GM12878 (cell line): Measurements from ENCODE around the gene ACTRT3. TPM values are rescaled to one million over a fixed set of nuclear protein-coding genes. Genes with fewer than 3 reads are reported as not detected.

ENCODE experiments used
- ATAC-seq: fragments of 200-7000 bp; cut with Tn5 transposase; 3 replicates; pipeline ENCODE4 v1.9.1; 2020; ENCODE audit warnings: mild to moderate bottlenecking, moderate library complexity
- BruUV-seq: library from RNA; stranded (reverse); fragments of 400-500 nt; replicated peaks from 2 replicates; lab custom pipeline; 2021; lab: Mats Ljungman, UMichigan
- CTCF ChIA-PET: fragments of 300-600 bp; sonication (Branson Sonifier 250); formaldehyde crosslinking; extraction: SDS; loops from one replicate; lab custom pipeline; 2021; ENCODE audit warnings: inconsistent platforms; lab: Yijun Ruan, JAX
- POLR2A ChIA-PET: fragments of 350-600 bp; formaldehyde crosslinking; extraction: SDS; loops from one replicate; lab custom pipeline; 2021; ENCODE audit warnings: inconsistent platforms; lab: Charles Lee
- RAD21 ChIA-PET: fragments of 300-600 bp; sonication (Branson Sonifier 250); formaldehyde crosslinking; loops from one replicate; lab custom pipeline; 2023; ENCODE audit warnings: antibody characterized with exemption; ENCODE audit not compliant: unreplicated experiment; lab: Charles Lee
- SMC1A ChIA-PET: fragments of 300-600 bp; sonication (Branson Sonifier 250); formaldehyde crosslinking; loops from one replicate; lab custom pipeline; 2023; ENCODE audit not compliant: unreplicated experiment, uncharacterized antibody; lab: Charles Lee
- DNase-seq: peaks from one replicate; pipeline ENCODE4 v3.0.0-alpha.2; 2011; ENCODE audit warnings: low read depth, low spot score
- FAIRE-seq: peaks from 3 replicates; lab custom pipeline; 2011; peaks lifted over from hg19 to GRCh38; lab: Jason Lieb, UNC
- H2AFZ ChIP-seq: 2 replicates; pipeline ENCODE4 v1.6.0; 2011; ENCODE audit warnings: low read depth, low read length, control low read depth; ENCODE audit not compliant: control insufficient read depth
- H3K27ac ChIP-seq: 2 replicates; pipeline ENCODE4 v1.5.1; 2011; ENCODE audit warnings: control low read depth; ENCODE audit not compliant: control insufficient read depth, insufficient read depth
- H3K27me3 ChIP-seq, 2 experiments: replicated peaks in 1 of 2; 2 replicates each; pipeline versions ENCODE4 v1.6.0 to v1.6.1; 2011; ENCODE audit warnings: low read length in 1 of 2; ENCODE audit not compliant: control insufficient read depth in 2 of 2, insufficient read depth in 2 of 2
- H3K36me3 ChIP-seq, 2 experiments: 2 replicates each; pipeline ENCODE4 v1.5.1; 2011; ENCODE audit warnings: low read length in 1 of 2; ENCODE audit not compliant: control insufficient read depth in 2 of 2, insufficient read depth in 2 of 2
- H3K4me1 ChIP-seq: 2 replicates; pipeline ENCODE4 v1.6.1; 2011; ENCODE audit warnings: mild to moderate bottlenecking, low read length, moderate library complexity, mixed read lengths; ENCODE audit not compliant: control insufficient read depth, insufficient read depth
- H3K4me2 ChIP-seq: 2 replicates; pipeline ENCODE4 v1.6.0; 2011; ENCODE audit warnings: control low read depth; ENCODE audit not compliant: control insufficient read depth, insufficient read depth
- H3K4me3 ChIP-seq: fragments of 200-600 bp; sonication (generic); 2 replicates; pipeline ENCODE4 v1.5.1; 2016
- H3K79me2 ChIP-seq: 2 replicates; pipeline ENCODE4 v1.6.0; 2011; ENCODE audit warnings: low read length; ENCODE audit not compliant: control insufficient read depth, insufficient read depth
- H3K9ac ChIP-seq: 2 replicates; pipeline ENCODE4 v1.8.0; 2011; ENCODE audit warnings: low read length, control low read depth, mixed read lengths; ENCODE audit not compliant: control insufficient read depth, insufficient read depth
- H3K9me3 ChIP-seq: replicated peaks from 3 replicates; pipeline ENCODE4 v1.5.1; 2011; ENCODE audit warnings: mild to moderate bottlenecking, low read length; ENCODE audit not compliant: control insufficient read depth, insufficient read depth
- H4K20me1 ChIP-seq: 2 replicates; pipeline ENCODE4 v1.6.0; 2011; ENCODE audit not compliant: control insufficient read depth, insufficient read depth
- CHD2 ChIP-seq: IDR thresholded peaks from 2 replicates; pipeline ENCODE4 v1.6.1; 2011; ENCODE audit warnings: low read depth, low read length, improper control_type of control experiment, borderline replicate concordance
- JUND ChIP-seq: IDR thresholded peaks from 2 replicates; pipeline ENCODE4 v1.6.1; 2012; ENCODE audit warnings: low read depth, mild to moderate bottlenecking, low read length, improper control_type of control experiment, moderate library complexity
- NFIC ChIP-seq: IDR thresholded peaks from 2 replicates; pipeline ENCODE4 v1.6.1; 2012; ENCODE audit warnings: low read depth, mild to moderate bottlenecking, inconsistent platforms, low read length, moderate library complexity
- NFYA ChIP-seq: IDR thresholded peaks from 2 replicates; pipeline ENCODE4 v1.6.1; 2011; ENCODE audit warnings: low read depth, mild to moderate bottlenecking, low read length, improper control_type of control experiment, borderline replicate concordance
- RBBP5 ChIP-seq: fragments of 200-600 bp; sonication (generic); conservative IDR thresholded peaks from 2 replicates; pipeline ENCODE4 v1.6.1; 2016
- RUNX3 ChIP-seq: IDR thresholded peaks from 2 replicates; pipeline ENCODE4 v1.6.1; 2012; ENCODE audit warnings: low read length, inconsistent platforms
- TBL1XR1 ChIP-seq: IDR thresholded peaks from 2 replicates; pipeline ENCODE4 v1.6.1; 2012; ENCODE audit warnings: low read depth, low read length, improper control_type of control experiment
- TCF12 ChIP-seq: IDR thresholded peaks from 2 replicates; pipeline ENCODE4 v1.6.1; 2011; ENCODE audit warnings: low read depth, mild to moderate bottlenecking, low read length
- WGBS: methylation state at CpG from one replicate; pipeline ENCODE4 v1.1.6; 2016; ENCODE audit warnings: low lambda C conversion rate; ENCODE audit not compliant: insufficient replicate concordance, insufficient coverage; ENCODE audit errors: missing lambda C conversion rate; 5-methylcytosine and 5-hydroxymethylcytosine counted together
- in situ Hi-C: fragments of 300-500 bp; cut with MboI; formaldehyde crosslinking; loops from 9 replicates; pipeline ENCODE4 v1.14.3; 2018; ENCODE audit warnings: mixed read lengths
- intact Hi-C: fragments of 100-400 bp; cut with micrococcal nuclease; formaldehyde crosslinking; loops from one replicate; pipeline ENCODE4 v1.14.2; 2022; ENCODE audit not compliant: unreplicated experiment
- polyA plus RNA-seq, 11 experiments: library from polyadenylated mRNA; depleted of rRNA in 4 of 11; unstranded in 6 of 11; stranded (reverse) in 5 of 11; fragments of >200 nt; fragmentation: Nextera tagmentation in 4 of 11; fragmentation: Illumina TruSeq in 1 of 11; extraction: Ambion mirVana in 4 of 11; extraction: Trizol in 1 of 11; gene quantifications; 1 replicate in 1 of 11; 2 replicates in 10 of 11; pipeline versions ENCODE4 v1.2.1 to v1.2.3, GENCODE V29; 2011 to 2016; ENCODE audit warnings: inconsistent platforms in 2 of 11, missing spikeins in 2 of 11, low read depth in 1 of 11
- total RNA-seq, 4 experiments: library from RNA; depleted of rRNA in 3 of 4; stranded (reverse); fragments of >200 nt in 3 of 4; fragmentation: Illumina TruSeq in 1 of 4; extraction: Trizol in 1 of 4; gene quantifications; 2 replicates each; pipeline versions ENCODE4 v1.2.1 to v1.2.3, GENCODE V29; 2013 to 2021
- TF ChIP-seq, protein P1 (sequence below): fragments of 450-650 bp; IDR thresholded peaks from 2 replicates; pipeline ENCODE4 v1.6.1; 2017; ENCODE audit warnings: low read depth, mild to moderate bottlenecking, moderate library complexity
- TF ChIP-seq, protein P2 (sequence below): IDR thresholded peaks from 2 replicates; pipeline ENCODE4 v1.6.1; 2012; ENCODE audit warnings: improper control_type of control experiment, low read depth, low read length; ENCODE audit not compliant: insufficient replicate concordance
- TF ChIP-seq, protein P3 (sequence below): fragments of 450-650 bp; IDR thresholded peaks from 2 replicates; pipeline ENCODE4 v1.6.1; 2017; ENCODE audit warnings: mild to moderate bottlenecking, moderate library complexity

The ACTRT3 gene
- total and polyA plus RNA-seq, 10 of the 15 experiments (the other 5 are each of a cell fraction or from before 2014, with no cell fraction given) = 0.02 to 0.58 (median 0.11) TPM; not detected in 1

DNA sequence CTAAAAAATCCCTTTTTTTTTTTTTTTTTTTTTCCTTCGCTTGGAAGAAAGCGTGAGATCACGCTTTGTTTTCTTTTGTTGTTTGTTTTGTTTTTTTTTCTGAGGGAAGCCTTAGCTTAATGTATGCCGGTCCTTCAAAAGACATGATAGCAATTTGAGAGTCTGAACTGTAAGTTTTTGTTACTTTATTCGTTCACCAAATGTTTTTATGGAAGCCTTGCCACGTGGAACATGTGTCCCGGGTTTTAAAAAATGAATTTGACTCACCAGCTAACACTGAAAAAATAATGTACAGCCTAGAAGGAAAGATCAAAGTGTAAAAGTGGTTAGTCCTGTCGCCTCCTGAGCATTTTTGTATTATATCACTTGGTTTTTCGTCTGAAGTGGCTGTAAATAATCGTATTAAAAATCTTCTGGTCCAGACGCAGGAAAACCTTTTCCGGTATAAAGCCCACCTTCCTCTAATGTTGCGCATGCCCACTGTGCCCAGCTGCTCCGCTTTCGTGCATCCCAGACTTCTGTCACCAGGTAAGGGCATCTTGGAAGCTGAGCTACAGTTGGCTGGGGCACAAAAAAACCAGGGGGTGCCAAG is 3.0 kb upstream of the ACTRT3 start:
- DNase-seq (peak; percentile 59), FAIRE-seq (peak; percentile 75), ATAC-seq (peak; percentile 57)
- Histone ChIP-seq H3K27me3 (no peaks in the 10 kb centered on the region), H3K79me2 (peaks cover 33% of the 10 kb centered on the region), H2AFZ (peak overlapping the region; percentile 94), H3K4me3 (peak overlapping the region; percentile 97), H3K36me3 (peaks cover 0 to 10% of the 10 kb centered on the region in 2 experiments; a peak in 1 of 4 replicates), H3K9me3 (no peaks in the 10 kb centered on the region), H3K4me1 (peaks cover 14% of the 10 kb centered on the region; the same call in 1 of the 2 replicates), H3K27ac (peak overlapping the region; percentile 99), H3K9ac (peak overlapping the region; percentile 99), H3K4me2 (peak overlapping the region; percentile 41), H4K20me1 (no peaks in the 10 kb centered on the region)
- in situ Hi-C loops (no loop called here), intact Hi-C loops (loop anchor here (5.0 kb wide), 3 partner anchors 160 to 1095 kb away; partner anchors contain the start of gene SKIL)
- SMC1A ChIA-PET = interaction anchor here (0.8 to 2.0 kb wide), 5 partner anchors 22 to 282 kb away, joined by 3 to 4 read pairs (median 3); partner anchors contain the start of genes LRRC34 and LRRIQ4
- no TSS peak for BruUV-seq
- CTCF ChIA-PET = interaction anchor here (0.6 to 2.8 kb wide), 9 partner anchors 9 to 563 kb away, joined by 3 to 12 read pairs (median 3); partner anchors contain the start of genes LRRC34 and LRRIQ4
- WGBS = under 1% methylated on average over 14 of the region's 15 CpGs
- POLR2A ChIA-PET = interaction anchor here (0.6 to 0.9 kb wide), 5 partner anchors 8 to 1439 kb away, joined by 3 to 5 read pairs (median 3); partner anchors contain the start of genes SEC62 and TERC
- RAD21 ChIA-PET = interaction anchor here (0.7 to 2.1 kb wide), 5 partner anchors 9 to 319 kb away, joined by 3 to 10 read pairs (median 4); no protein-coding TSS in a partner anchor
- TF ChIP-seq CHD2 (no peak), TBL1XR1 (0 out of 2 replicates have a peak, but pooled peaks have one; percentile 12), NFIC (no peak; the same call in 1 of the 2 replicates), NFYA (no peak), RBBP5 (no peak), RUNX3 (no peak), TCF12 (no peak), JUND (no peak)
- TF ChIP-seq, protein P1, sequence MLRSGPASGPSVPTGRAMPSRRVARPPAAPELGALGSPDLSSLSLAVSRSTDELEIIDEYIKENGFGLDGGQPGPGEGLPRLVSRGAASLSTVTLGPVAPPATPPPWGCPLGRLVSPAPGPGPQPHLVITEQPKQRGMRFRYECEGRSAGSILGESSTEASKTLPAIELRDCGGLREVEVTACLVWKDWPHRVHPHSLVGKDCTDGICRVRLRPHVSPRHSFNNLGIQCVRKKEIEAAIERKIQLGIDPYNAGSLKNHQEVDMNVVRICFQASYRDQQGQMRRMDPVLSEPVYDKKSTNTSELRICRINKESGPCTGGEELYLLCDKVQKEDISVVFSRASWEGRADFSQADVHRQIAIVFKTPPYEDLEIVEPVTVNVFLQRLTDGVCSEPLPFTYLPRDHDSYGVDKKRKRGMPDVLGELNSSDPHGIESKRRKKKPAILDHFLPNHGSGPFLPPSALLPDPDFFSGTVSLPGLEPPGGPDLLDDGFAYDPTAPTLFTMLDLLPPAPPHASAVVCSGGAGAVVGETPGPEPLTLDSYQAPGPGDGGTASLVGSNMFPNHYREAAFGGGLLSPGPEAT = peak; percentile 71; the same call in 1 of the 2 replicates
- TF ChIP-seq, protein P2, sequence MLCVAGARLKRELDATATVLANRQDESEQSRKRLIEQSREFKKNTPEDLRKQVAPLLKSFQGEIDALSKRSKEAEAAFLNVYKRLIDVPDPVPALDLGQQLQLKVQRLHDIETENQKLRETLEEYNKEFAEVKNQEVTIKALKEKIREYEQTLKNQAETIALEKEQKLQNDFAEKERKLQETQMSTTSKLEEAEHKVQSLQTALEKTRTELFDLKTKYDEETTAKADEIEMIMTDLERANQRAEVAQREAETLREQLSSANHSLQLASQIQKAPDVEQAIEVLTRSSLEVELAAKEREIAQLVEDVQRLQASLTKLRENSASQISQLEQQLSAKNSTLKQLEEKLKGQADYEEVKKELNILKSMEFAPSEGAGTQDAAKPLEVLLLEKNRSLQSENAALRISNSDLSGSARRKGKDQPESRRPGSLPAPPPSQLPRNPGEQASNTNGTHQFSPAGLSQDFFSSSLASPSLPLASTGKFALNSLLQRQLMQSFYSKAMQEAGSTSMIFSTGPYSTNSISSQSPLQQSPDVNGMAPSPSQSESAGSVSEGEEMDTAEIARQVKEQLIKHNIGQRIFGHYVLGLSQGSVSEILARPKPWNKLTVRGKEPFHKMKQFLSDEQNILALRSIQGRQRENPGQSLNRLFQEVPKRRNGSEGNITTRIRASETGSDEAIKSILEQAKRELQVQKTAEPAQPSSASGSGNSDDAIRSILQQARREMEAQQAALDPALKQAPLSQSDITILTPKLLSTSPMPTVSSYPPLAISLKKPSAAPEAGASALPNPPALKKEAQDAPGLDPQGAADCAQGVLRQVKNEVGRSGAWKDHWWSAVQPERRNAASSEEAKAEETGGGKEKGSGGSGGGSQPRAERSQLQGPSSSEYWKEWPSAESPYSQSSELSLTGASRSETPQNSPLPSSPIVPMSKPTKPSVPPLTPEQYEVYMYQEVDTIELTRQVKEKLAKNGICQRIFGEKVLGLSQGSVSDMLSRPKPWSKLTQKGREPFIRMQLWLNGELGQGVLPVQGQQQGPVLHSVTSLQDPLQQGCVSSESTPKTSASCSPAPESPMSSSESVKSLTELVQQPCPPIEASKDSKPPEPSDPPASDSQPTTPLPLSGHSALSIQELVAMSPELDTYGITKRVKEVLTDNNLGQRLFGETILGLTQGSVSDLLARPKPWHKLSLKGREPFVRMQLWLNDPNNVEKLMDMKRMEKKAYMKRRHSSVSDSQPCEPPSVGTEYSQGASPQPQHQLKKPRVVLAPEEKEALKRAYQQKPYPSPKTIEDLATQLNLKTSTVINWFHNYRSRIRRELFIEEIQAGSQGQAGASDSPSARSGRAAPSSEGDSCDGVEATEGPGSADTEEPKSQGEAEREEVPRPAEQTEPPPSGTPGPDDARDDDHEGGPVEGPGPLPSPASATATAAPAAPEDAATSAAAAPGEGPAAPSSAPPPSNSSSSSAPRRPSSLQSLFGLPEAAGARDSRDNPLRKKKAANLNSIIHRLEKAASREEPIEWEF = peak; percentile 34
- TF ChIP-seq, protein P3, sequence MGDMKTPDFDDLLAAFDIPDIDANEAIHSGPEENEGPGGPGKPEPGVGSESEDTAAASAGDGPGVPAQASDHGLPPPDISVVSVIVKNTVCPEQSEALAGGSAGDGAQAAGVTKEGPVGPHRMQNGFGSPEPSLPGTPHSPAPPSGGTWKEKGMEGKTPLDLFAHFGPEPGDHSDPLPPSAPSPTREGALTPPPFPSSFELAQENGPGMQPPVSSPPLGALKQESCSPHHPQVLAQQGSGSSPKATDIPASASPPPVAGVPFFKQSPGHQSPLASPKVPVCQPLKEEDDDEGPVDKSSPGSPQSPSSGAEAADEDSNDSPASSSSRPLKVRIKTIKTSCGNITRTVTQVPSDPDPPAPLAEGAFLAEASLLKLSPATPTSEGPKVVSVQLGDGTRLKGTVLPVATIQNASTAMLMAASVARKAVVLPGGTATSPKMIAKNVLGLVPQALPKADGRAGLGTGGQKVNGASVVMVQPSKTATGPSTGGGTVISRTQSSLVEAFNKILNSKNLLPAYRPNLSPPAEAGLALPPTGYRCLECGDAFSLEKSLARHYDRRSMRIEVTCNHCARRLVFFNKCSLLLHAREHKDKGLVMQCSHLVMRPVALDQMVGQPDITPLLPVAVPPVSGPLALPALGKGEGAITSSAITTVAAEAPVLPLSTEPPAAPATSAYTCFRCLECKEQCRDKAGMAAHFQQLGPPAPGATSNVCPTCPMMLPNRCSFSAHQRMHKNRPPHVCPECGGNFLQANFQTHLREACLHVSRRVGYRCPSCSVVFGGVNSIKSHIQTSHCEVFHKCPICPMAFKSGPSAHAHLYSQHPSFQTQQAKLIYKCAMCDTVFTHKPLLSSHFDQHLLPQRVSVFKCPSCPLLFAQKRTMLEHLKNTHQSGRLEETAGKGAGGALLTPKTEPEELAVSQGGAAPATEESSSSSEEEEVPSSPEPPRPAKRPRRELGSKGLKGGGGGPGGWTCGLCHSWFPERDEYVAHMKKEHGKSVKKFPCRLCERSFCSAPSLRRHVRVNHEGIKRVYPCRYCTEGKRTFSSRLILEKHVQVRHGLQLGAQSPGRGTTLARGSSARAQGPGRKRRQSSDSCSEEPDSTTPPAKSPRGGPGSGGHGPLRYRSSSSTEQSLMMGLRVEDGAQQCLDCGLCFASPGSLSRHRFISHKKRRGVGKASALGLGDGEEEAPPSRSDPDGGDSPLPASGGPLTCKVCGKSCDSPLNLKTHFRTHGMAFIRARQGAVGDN = 0 out of 2 replicates have a peak, but pooled peaks have one; percentile 34
